HepG2 (cell line): ENCODE results near the gene APLP1. TPM values are rescaled to one million over a fixed set of nuclear protein-coding genes. Genes with fewer than 3 reads are reported as not detected.
A peak's percentile ranks its signal among the peaks of the same experiment; 100 is the strongest.

ENCODE experiments used
- CTCF ChIP-seq: sonication (generic); formaldehyde crosslinking; IDR thresholded peaks from 2 replicates; pipeline ENCODE4 v1.5.0; 2020; ENCODE audit warnings: mild to moderate bottlenecking, missing genetic modification reagents, moderate library complexity
- HMG20A ChIP-seq: IDR thresholded peaks from 2 replicates; pipeline ENCODE4 v1.6.1; 2016; ENCODE audit warnings: borderline replicate concordance
- JUN ChIP-seq: sonication (generic); formaldehyde crosslinking; IDR thresholded peaks from 2 replicates; pipeline ENCODE4 v1.4.0; 2020; ENCODE audit warnings: mild to moderate bottlenecking, missing genetic modification reagents
- KIAA2018 ChIP-seq: sonication (generic); formaldehyde crosslinking; IDR thresholded peaks from 2 replicates; pipeline ENCODE4 v1.5.0; 2020; ENCODE audit warnings: mild to moderate bottlenecking, missing genetic modification reagents, borderline replicate concordance
- SAP130 ChIP-seq: IDR thresholded peaks from 2 replicates; pipeline ENCODE4 v1.6.1; 2016; ENCODE audit warnings: low read depth
- THAP11 ChIP-seq: IDR thresholded peaks from 2 replicates; pipeline ENCODE4 v1.6.1; 2016; ENCODE audit warnings: missing biosample characterization, missing genetic modification reagents
- XBP1 ChIP-seq: sonication (generic); formaldehyde crosslinking; IDR thresholded peaks from 2 replicates; pipeline ENCODE4 v1.5.0; 2020; ENCODE audit warnings: missing genetic modification reagents
- ZFP1 ChIP-seq: IDR thresholded peaks from 2 replicates; pipeline ENCODE4 v1.6.1; 2016
- ZNF101 ChIP-seq: sonication (generic); formaldehyde crosslinking; IDR thresholded peaks from 2 replicates; pipeline ENCODE4 v1.4.0; 2020; ENCODE audit warnings: mild to moderate bottlenecking, low read depth, missing genetic modification reagents, borderline replicate concordance
- polyA plus RNA-seq, 8 experiments: library from polyadenylated mRNA; depleted of rRNA in 3 of 8; stranded (reverse) in 7 of 8; unstranded in 1 of 8; fragments of >200 nt; fragmentation: Illumina TruSeq in 4 of 8; extraction: Trizol in 4 of 8; gene quantifications; 2 replicates each; pipeline versions ENCODE4 v1.2.1 to v1.2.3, GENCODE V29; 2011 to 2016; ENCODE audit warnings: low read depth in 4 of 8, missing spikeins in 1 of 8, mixed read lengths in 1 of 8; ENCODE audit not compliant: insufficient read depth in 1 of 8
- total RNA-seq, 5 experiments: library from RNA; depleted of rRNA; stranded (reverse); fragments of >200 nt; fragmentation: Illumina TruSeq; extraction: Trizol; gene quantifications; 2 replicates each; pipeline ENCODE4 v1.2.3, GENCODE V29; 2016; ENCODE audit warnings: low read depth in 1 of 5

APLP1 gene
- total and polyA plus RNA-seq, 2 of the 13 experiments (the other 11 are each of a cell fraction or from before 2014, with no cell fraction given): 2.0 to 2.9 TPM

GRCh38 chr19:35882114-35882832 is 13.9 kb downstream of the APLP1 start (continued):
- TF ChIP-seq KIAA2018 (CRISPR knock-in tag) (no peak), ZNF101 (CRISPR knock-in tag) (no peak), ZFP1 (no peak), HMG20A (no peak), SAP130 (CRISPR knock-in tag) (0 out of 2 replicates have a peak, but pooled peaks have one; percentile 29), THAP11 (CRISPR knock-in tag) (peak; percentile 86), XBP1 (CRISPR knock-in tag) (no peak), CTCF (CRISPR knock-in tag) (peak; percentile 67), JUN (CRISPR knock-in tag) (no peak)
